H1 (cell line): ENCODE results near the gene TRPC1. TPM values are rescaled to one million over a fixed set of nuclear protein-coding genes. Genes with fewer than 3 reads are reported as not detected.

Experiments used
- CTCF ChIA-PET: fragments of 300-600 bp; sonication (Branson Sonifier 250); formaldehyde crosslinking; loops from one replicate; lab custom pipeline; 2021; ENCODE audit not compliant: partially characterized antibody; lab: Charles Lee
- POLR2A ChIA-PET: fragments of 300-600 bp; sonication (Branson Sonifier 250); formaldehyde crosslinking; loops from one replicate; lab custom pipeline; 2021; ENCODE audit warnings: inconsistent platforms; ENCODE audit not compliant: partially characterized antibody; lab: Charles Lee
- DNase-seq, 2 experiments: peaks; one replicate each; pipeline versions ENCODE4 v3.0.0 to v3.0.0-alpha.2; 2010 to 2022; ENCODE audit warnings: low spot score in 2 of 2, low read depth in 1 of 2, mixed read lengths in 1 of 2
- FAIRE-seq: peaks from 2 replicates; lab custom pipeline; 2011; peaks lifted over from hg19 to GRCh38; lab: Jason Lieb, UNC
- H2AFZ ChIP-seq: 2 replicates; pipeline ENCODE4 v1.8.1; 2012; ENCODE audit warnings: low read length, inconsistent platforms
- H2AK5ac ChIP-seq: 2 replicates; pipeline ENCODE4 v1.6.1; 2013; ENCODE audit warnings: low read depth, low read length
- H2BK120ac ChIP-seq: replicated peaks from 2 replicates; pipeline ENCODE3; 2013; ENCODE audit warnings: low read depth, low read length, inconsistent platforms
- H2BK12ac ChIP-seq: 2 replicates; pipeline ENCODE4 v1.6.1; 2013; ENCODE audit warnings: low read depth, low read length
- H2BK15ac ChIP-seq: 2 replicates; pipeline ENCODE4 v1.6.1; 2013; ENCODE audit warnings: low read length
- H2BK20ac ChIP-seq: 2 replicates; pipeline ENCODE4 v1.6.1; 2013; ENCODE audit warnings: low read length
- H2BK5ac ChIP-seq: 2 replicates; pipeline ENCODE4 v1.6.1; 2013; ENCODE audit warnings: low read depth, low read length
- H3K14ac ChIP-seq: 2 replicates; pipeline ENCODE4 v1.6.1; 2013; ENCODE audit warnings: inconsistent platforms; ENCODE audit not compliant: insufficient read length
- H3K18ac ChIP-seq: 2 replicates; pipeline ENCODE4 v1.6.1; 2013; ENCODE audit warnings: low read length; ENCODE audit errors: extremely low read depth
- H3K23ac ChIP-seq: 2 replicates; pipeline ENCODE4 v1.6.1; 2013; ENCODE audit warnings: inconsistent platforms; ENCODE audit not compliant: insufficient read length
- H3K23me2 ChIP-seq: 2 replicates; pipeline ENCODE4 v1.6.1; 2013; ENCODE audit warnings: low read depth, low read length
- H3K27ac ChIP-seq: 2 replicates; pipeline ENCODE4 v1.6.1; 2011; ENCODE audit warnings: low read depth, low read length, inconsistent platforms
- H3K27me3 ChIP-seq, 4 experiments: replicated peaks in 1 of 4; 1 replicate in 1 of 4; 2 replicates in 3 of 4; pipeline versions ENCODE4 v1.6.1 to v1.8.1; 2011 to 2013; ENCODE audit warnings: low read length in 3 of 4, mild to moderate bottlenecking in 3 of 4, inconsistent platforms in 2 of 4, mixed read lengths in 2 of 4, moderate library complexity in 1 of 4; ENCODE audit not compliant: control insufficient read depth in 3 of 4, insufficient read depth in 3 of 4; ENCODE audit errors: extremely low read depth in 1 of 4
- H3K36me3 ChIP-seq, 4 experiments: 2 replicates each; pipeline versions ENCODE4 v1.6.1 to v1.8.1; 2011 to 2013; ENCODE audit warnings: mild to moderate bottlenecking in 4 of 4, low read length in 3 of 4, moderate library complexity in 2 of 4, control low read depth in 1 of 4, inconsistent platforms in 1 of 4; ENCODE audit not compliant: insufficient read depth in 4 of 4, control insufficient read depth in 2 of 4
- H3K4ac ChIP-seq: replicated peaks from 2 replicates; pipeline ENCODE3; 2013; ENCODE audit warnings: low read length, low read depth, mixed read lengths, inconsistent platforms; ENCODE audit not compliant: insufficient read length
- H3K4me1 ChIP-seq, 4 experiments: replicated peaks in 1 of 4; 1 replicate in 1 of 4; 2 replicates in 3 of 4; pipeline versions ENCODE4 v1.6.1 to v1.8.1; 2011 to 2013; ENCODE audit warnings: low read length in 3 of 4, inconsistent platforms in 2 of 4, mixed read lengths in 1 of 4; ENCODE audit not compliant: insufficient read depth in 4 of 4, control insufficient read depth in 3 of 4
- H3K4me2 ChIP-seq, 2 experiments: 2 replicates each; pipeline versions ENCODE4 v1.6.1 to v1.8.1; 2011 to 2013; ENCODE audit warnings: low read depth in 2 of 2, low read length in 2 of 2, control low read depth in 1 of 2, inconsistent platforms in 1 of 2, mild to moderate bottlenecking in 1 of 2; ENCODE audit not compliant: insufficient read depth in 1 of 2
- H3K4me3 ChIP-seq, 4 experiments: fragments of 200-600, 300-600 bp in 1 of 4; sonication (generic), shearing (Covaris generic), sonication (Bioruptor Twin) in 1 of 4; 2 replicates each; pipeline versions ENCODE4 v1.5.1 to v1.8.1; 2011 to 2016; ENCODE audit warnings: low read length in 4 of 4, low read depth in 3 of 4, control low read depth in 2 of 4, inconsistent platforms in 2 of 4, mild to moderate bottlenecking in 2 of 4, mixed read lengths in 1 of 4, moderate library complexity in 1 of 4; ENCODE audit not compliant: insufficient read depth in 2 of 4; ENCODE audit errors: extremely low read depth in 1 of 4
- H3K56ac ChIP-seq: replicated peaks from 2 replicates; pipeline ENCODE3; 2013; ENCODE audit warnings: low read depth, mild to moderate bottlenecking, mixed read lengths, low read length, inconsistent platforms; ENCODE audit not compliant: insufficient read length
- H3K79me1 ChIP-seq: 2 replicates; pipeline ENCODE4 v1.6.1; 2013; ENCODE audit warnings: low read depth, low read length, control low read depth
- H3K79me2 ChIP-seq, 2 experiments: 2 replicates each; pipeline versions ENCODE4 v1.6.1 to v1.8.1; 2012 to 2013; ENCODE audit warnings: low read length in 2 of 2, mild to moderate bottlenecking in 2 of 2, inconsistent platforms in 1 of 2; ENCODE audit not compliant: insufficient read depth in 2 of 2, control insufficient read depth in 1 of 2
- H3K9ac ChIP-seq, 4 experiments: replicated peaks in 1 of 4; 1 replicate in 1 of 4; 2 replicates in 3 of 4; pipeline versions ENCODE4 v1.6.1 to v1.8.1; 2011 to 2013; ENCODE audit warnings: low read depth in 3 of 4, low read length in 3 of 4, control low read depth in 2 of 4, mild to moderate bottlenecking in 2 of 4, moderate library complexity in 2 of 4, inconsistent platforms in 1 of 4; ENCODE audit errors: extremely low read depth in 1 of 4
- H3K9me3 ChIP-seq, 2 experiments: 2 replicates each; pipeline versions ENCODE4 v1.6.1 to v1.8.1; 2012 to 2013; ENCODE audit warnings: mild to moderate bottlenecking in 2 of 2, moderate library complexity in 2 of 2, control low read depth in 1 of 2, inconsistent platforms in 1 of 2, low read depth in 1 of 2, low read length in 1 of 2, mixed read lengths in 1 of 2; ENCODE audit not compliant: insufficient read depth in 2 of 2
- H4K20me1 ChIP-seq, 2 experiments: replicated peaks in 1 of 2; 2 replicates each; pipeline versions ENCODE3 to v1.8.1; 2011 to 2013; ENCODE audit warnings: inconsistent platforms in 2 of 2, low read length in 2 of 2, mild to moderate bottlenecking in 1 of 2; ENCODE audit not compliant: insufficient read depth in 2 of 2, control insufficient read depth in 1 of 2
- H4K5ac ChIP-seq: 2 replicates; pipeline ENCODE4 v1.6.1; 2013; ENCODE audit warnings: low read length, low read depth, mixed read lengths, inconsistent platforms; ENCODE audit not compliant: insufficient read length
- H4K8ac ChIP-seq: 2 replicates; pipeline ENCODE4 v1.8.0; 2013; ENCODE audit warnings: mild to moderate bottlenecking, moderate library complexity, low read length, inconsistent platforms; ENCODE audit not compliant: insufficient read depth; ENCODE audit errors: extremely low read depth
- H4K91ac ChIP-seq: replicated peaks from 2 replicates; pipeline ENCODE3; 2013; ENCODE audit warnings: low read length, mixed read lengths, inconsistent platforms; ENCODE audit not compliant: insufficient read length
- CBX8 ChIP-seq: fragments of 300-800, 300-1000 bp; sonication (generic); IDR thresholded peaks from 2 replicates; pipeline ENCODE4 v1.7.1; 2016; ENCODE audit warnings: low read depth, low read length, borderline replicate concordance
- CHD2 ChIP-seq: IDR thresholded peaks from 2 replicates; pipeline ENCODE4 v1.6.1; 2012; ENCODE audit warnings: low read length, improper control_type of control experiment
- CTCF ChIP-seq, 3 experiments: IDR thresholded peaks; 1 replicate in 2 of 3; 2 replicates in 1 of 3; pipeline versions ENCODE4 v1.5.1 to v1.6.1; 2011; ENCODE audit warnings: low read length in 3 of 3, mild to moderate bottlenecking in 3 of 3, inconsistent platforms in 2 of 3, low read depth in 1 of 3, moderate library complexity in 1 of 3; ENCODE audit not compliant: insufficient read depth in 1 of 3; ENCODE audit errors: control extremely low read depth in 1 of 3
- RNF2 ChIP-seq: fragments of 200-900, 300-1000 bp; sonication (generic); IDR thresholded peaks from 2 replicates; pipeline ENCODE4 v1.7.1; 2016; ENCODE audit warnings: borderline replicate concordance, low read depth, mild to moderate bottlenecking, antibody characterized with exemption, low read length; ENCODE audit not compliant: poor library complexity, severe bottlenecking; ENCODE audit errors: missing control alignments
- SP1 ChIP-seq: IDR thresholded peaks from 2 replicates; pipeline ENCODE4 v1.6.1; 2011; ENCODE audit warnings: low read depth, low read length
- SP4 ChIP-seq: IDR thresholded peaks from 2 replicates; pipeline ENCODE4 v1.6.1; 2012; ENCODE audit warnings: low read length, inconsistent platforms
- TAF7 ChIP-seq: optimal IDR thresholded peaks from 2 replicates; pipeline ENCODE3; 2011; ENCODE audit warnings: low read depth, mild to moderate bottlenecking, inconsistent platforms, low read length, moderate library complexity, borderline replicate concordance
- polyA plus RNA-seq, 7 experiments: library from polyadenylated mRNA; depleted of rRNA in 3 of 7; stranded (reverse) in 5 of 7; unstranded in 2 of 7; fragments of >200 nt in 5 of 7; fragments of 200-250 nt in 2 of 7; gene quantifications; 1 replicate in 5 of 7; 2 replicates in 1 of 7; 4 replicates in 1 of 7; pipeline versions ENCODE4 v1.2.1 to v1.2.3, GENCODE V29; 2011 to 2013; ENCODE audit warnings: missing spikeins in 2 of 7, mixed read lengths in 2 of 7
- total RNA-seq: library from RNA; stranded (reverse); fragmentation: NEBNext Ultra II Directional; extraction: Animal tissue kit (Norgen Biotek cat#: 25700); gene quantifications from 2 replicates; pipeline ENCODE4 v1.2.1, GENCODE V29; 2021

Gene TRPC1
- total and polyA plus RNA-seq, 2 of the 8 experiments (the other 6 are each of a cell fraction or from before 2014, with no cell fraction given), result 22.6 to 23.1 TPM

DNA sequence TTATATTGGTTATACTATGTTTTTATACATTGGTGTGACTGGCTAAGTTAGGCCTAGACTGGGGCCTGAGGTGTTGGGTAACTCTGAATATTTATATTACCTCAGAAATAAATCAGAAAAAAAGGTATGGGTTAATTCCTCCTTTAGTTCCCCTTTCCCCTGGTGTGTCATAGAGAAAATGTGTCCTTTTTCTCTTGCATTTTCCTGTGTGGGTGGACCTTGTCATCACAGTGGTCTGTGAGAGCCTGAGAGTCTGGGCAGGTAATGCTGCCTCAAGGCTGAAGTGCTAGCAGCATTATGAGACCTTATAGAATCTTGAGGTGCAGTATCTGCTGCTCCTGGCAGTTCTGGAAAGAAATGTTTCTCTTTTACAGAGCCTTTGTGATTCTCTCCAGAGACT lies 95.3 kb downstream of the TRPC1 start:
- Histone ChIP-seq H3K27ac (no peak overlapping the region), H2BK20ac (no peak overlapping the region), H3K14ac (no peak overlapping the region), H3K23me2 (no peaks in the 10 kb centered on the region), H3K56ac (no peak overlapping the region), H4K8ac (no peak overlapping the region), H3K4me3 (no peak overlapping the region), H4K5ac (no peak overlapping the region), H3K4me1 (no peaks in the 10 kb centered on the region), H3K79me1 (no peaks in the 10 kb centered on the region), H2BK15ac (no peak overlapping the region), H3K79me2 (no peaks in the 10 kb centered on the region), H3K4ac (no peak overlapping the region), H3K23ac (no peak overlapping the region), H4K20me1 (no peaks in the 10 kb centered on the region), H3K18ac (no peak overlapping the region), H4K91ac (no peak overlapping the region), H3K9ac (no peak overlapping the region), H3K36me3 (peaks cover 0 to 3% (median 0%) of the 10 kb centered on the region in 4 experiments; a peak in 1 of 8 replicates), H2BK5ac (no peak overlapping the region), H2BK12ac (no peak overlapping the region), H2AFZ (no peak overlapping the region), H2BK120ac (no peak overlapping the region), H2AK5ac (no peak overlapping the region), H3K4me2 (no peak overlapping the region), H3K27me3 (no peaks in the 10 kb centered on the region), H3K9me3 (no peaks in the 10 kb centered on the region; a peak in 1 of 4 replicates)
- FAIRE-seq (no peak), DNase-seq (no peak)
- TF ChIP-seq CHD2 (no peak), SP4 (no peak), TAF7 (no peak), RNF2 (no peak), CTCF (IDR thresholded peaks at IDR 0.05; ENCODE audit: control extremely low read depth in 1 of 3, insufficient read depth in 1 of 3, low read depth in 1 of 3, low read length in 3 of 3) (no peak), SP1 (no peak), CBX8 (no peak)
- ChIA-PET CTCF (interaction anchor here (0.6 to 5.5 kb wide), 3 partner anchors 9 to 185 kb away, joined by 3 to 49 read pairs (median 5); no protein-coding TSS in a partner anchor), POLR2A (no interaction called here)
